OCI-LY7 (cell line): ENCODE measurements around the gene GCSAML.

ENCODE experiments used
- CTCF ChIP-seq: fragments of 200-600 bp; sonication (generic); conservative IDR thresholded peaks from 2 replicates; pipeline ENCODE4 v1.5.1; 2014; ENCODE audit warnings: mild to moderate bottlenecking, antibody characterized with exemption, low read length, moderate library complexity, mixed read lengths
- EZH2phosphoT487 ChIP-seq: fragments of 200-600 bp; sonication (generic); IDR thresholded peaks from 2 replicates; pipeline ENCODE4 v1.6.1; 2018; ENCODE audit warnings: low read depth, borderline replicate concordance, mild to moderate bottlenecking, mixed run types, antibody characterized with exemption, low read length, moderate library complexity, mixed read lengths

DNA sequence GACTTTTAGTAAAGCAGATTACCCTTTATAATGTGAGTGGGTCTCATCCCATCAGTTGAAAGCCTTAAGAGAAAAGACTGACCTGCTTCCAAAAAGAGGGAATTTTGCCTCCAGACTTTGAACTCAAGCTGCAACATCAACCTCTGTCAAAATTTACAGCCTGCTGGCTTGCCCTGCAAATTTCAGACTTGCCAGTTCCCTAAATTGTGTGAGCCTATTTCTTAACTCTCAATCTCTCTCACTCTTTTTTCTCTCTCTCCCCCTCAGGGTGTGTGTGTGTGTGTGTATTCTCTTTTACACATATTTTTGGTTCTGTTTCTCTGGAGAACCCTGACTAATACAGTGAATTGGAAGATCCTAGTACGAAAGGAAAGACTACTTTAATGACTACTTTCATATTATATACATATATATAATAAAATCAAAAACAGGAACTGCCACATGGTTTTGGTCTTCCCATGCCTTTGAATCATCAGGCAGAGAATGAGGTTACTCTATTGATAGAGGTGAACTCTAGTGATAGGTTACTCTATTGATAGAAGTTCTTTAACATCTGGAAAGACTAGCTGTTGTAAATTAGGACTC is 19.1 kb upstream of the GCSAML start:
- TF ChIP-seq CTCF (no peak), EZH2phosphoT487 (no peak)
